NCI-H460 (cell line): ENCODE results near the gene KLK3. TPM values are rescaled to one million over a fixed set of nuclear protein-coding genes. Genes with fewer than 3 reads are reported as not detected.
"Not testable (repeated sequence)": the region's sequence is repeated elsewhere in the genome, so short reads cannot be mapped to it uniquely, and the experiment has no call there.

Experiments used
- DNase-seq: peaks from one replicate; pipeline ENCODE4 v3.0.0-alpha.2; 2016; ENCODE audit warnings: low read depth; ENCODE audit errors: extremely low read depth
- total RNA-seq: library from RNA; depleted of rRNA; stranded (reverse); fragments of >200 nt; shearing (Covaris generic); gene quantifications from 2 replicates; pipeline ENCODE4 v1.2.3, GENCODE V29; 2014

KLK3 gene
- total RNA-seq, 1 experiment from 2014 or later: not detected

GRCh38 chr19:50859849-50860248 is 5.1 kb downstream of the KLK3 start:
- no peak for DNase-seq

GRCh38 chr19:50861010-50861409 is 6.3 kb downstream of the KLK3 start:
- DNase-seq: no peak

GRCh38 chr19:50861496-50862286 is 7.0 kb downstream of the KLK3 start:
- no peak for DNase-seq

DNA sequence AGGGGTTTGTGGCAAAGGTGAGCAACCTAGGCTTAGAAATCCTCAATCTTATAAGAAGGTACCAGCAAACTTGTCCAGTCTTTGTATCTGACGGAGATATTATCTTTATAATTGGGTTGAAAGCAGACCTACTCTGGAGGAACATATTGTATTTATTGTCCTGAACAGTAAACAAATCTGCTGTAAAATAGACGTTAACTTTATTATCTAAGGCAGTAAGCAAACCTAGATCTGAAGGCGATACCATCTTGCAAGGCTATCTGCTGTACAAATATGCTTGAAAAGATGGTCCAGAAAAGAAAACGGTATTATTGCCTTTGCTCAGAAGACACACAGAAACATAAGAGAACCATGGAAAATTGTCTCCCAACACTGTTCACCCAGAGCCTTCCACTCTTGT is 14.8 kb downstream of the KLK3 start:
- no peak for DNase-seq

DNA sequence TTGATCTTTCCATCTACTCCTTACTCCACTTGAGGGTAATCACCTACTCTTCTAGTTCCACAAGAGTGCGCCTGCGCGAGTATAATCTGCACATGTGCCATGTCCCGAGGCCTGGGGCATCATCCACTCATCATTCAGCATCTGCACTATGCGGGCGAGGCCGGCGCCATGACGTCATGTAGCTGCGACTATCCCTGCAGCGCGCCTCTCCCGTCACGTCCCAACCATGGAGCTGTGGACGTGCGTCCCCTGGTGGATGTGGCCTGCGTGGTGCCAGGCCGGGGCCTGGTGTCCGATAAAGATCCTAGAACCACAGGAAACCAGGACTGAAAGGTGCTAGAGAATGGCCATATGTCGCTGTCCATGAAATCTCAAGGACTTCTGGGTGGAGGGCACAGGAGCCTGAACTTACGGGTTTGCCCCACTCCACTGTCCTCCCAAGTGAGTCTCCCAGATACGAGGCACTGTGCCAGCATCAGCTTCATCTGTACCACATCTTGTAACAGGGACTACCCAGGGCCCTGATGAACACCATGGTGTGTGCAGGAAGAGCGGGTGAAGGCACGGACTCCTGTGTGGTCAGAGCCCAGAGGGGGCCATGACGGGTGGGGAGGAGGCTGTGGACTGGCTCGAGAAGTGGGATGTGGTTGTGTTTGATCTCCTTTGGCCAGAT is 15.8 kb downstream of the KLK3 start:
- DNase-seq: no peak

GRCh38 chr19:50873056-50873455 is 18.3 kb downstream of the KLK3 start, which contains the start of gene KLK2:
Gene KLK2 (plus strand): TSS chr19:50873439. CDS start chr19:50873474, 35 bp downstream.
- no peak for DNase-seq

DNA sequence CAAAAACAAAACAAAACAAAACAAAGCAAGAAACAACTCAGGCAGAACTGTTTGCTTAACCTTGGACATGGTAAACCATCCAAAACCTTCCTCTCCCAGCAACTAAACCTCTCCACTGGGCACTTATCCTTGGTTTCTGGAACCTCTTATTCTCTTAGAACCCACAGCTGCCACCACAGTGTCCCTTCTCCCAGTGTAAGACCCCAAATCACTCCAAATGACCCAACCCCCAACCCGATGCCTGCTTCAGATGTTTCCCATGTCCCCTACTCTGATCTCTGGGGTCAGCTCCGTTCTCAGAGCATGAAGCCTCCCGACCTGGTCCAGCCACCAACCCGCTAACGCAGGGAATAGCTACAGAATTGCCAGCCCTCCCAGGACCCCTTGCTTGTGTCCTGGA is 19.5 kb downstream of the KLK3 start:
- DNase-seq: no peak

DNA sequence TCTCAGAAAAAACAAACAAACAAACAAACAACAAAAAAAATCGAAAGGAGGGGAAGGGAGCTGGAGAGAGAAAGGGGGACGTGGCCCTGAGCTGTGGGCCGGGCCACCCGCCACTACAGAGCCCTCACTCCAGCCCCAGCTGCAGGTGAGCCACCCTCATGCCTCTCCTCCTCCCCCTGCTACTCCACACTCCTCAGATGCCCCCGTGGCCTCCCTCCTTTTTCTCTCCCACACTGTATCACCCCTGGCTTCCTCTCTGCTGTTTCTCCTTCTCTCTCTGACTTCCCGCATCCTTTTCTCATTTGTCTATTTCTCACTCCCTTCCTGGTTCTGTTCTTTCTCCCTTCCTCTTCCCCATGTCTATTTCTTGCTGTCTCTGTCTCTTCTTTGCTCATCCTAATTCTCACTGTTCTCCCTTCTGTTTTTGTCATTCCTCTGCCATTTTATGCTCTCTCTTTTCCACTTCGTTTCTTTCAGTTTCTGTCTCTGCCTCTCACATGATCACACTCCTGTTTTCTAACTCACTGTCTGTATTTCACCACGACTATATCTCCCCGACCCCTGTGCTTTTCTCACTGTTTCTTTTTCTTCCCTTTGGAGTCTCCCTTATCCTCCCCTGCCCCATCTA is 21.2 kb downstream of the KLK3 start:
- no peak for DNase-seq

- no peak for DNase-seq
Observed at GRCh38 chr19:50876456-50876855, 21.7 kb downstream of the KLK3 start.

DNA sequence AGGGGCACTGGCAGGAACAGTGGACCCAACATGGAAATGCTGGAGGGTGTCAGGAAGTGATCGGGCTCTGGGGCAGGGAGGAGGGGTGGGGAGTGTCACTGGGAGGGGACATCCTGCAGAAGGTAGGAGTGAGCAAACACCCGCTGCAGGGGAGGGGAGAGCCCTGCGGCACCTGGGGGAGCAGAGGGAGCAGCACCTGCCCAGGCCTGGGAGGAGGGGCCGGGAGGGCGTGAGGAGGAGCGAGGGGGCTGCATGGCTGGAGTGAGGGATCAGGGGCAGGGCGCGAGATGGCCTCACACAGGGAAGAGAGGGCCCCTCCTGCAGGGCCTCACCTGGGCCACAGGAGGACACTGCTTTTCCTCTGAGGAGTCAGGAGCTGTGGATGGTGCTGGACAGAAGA is 22.6 kb downstream of the KLK3 start:
- DNase-seq: no peak

- DNase-seq: no peak
Observed at GRCh38 chr19:50878851-50879250, 24.1 kb downstream of the KLK3 start.

DNA sequence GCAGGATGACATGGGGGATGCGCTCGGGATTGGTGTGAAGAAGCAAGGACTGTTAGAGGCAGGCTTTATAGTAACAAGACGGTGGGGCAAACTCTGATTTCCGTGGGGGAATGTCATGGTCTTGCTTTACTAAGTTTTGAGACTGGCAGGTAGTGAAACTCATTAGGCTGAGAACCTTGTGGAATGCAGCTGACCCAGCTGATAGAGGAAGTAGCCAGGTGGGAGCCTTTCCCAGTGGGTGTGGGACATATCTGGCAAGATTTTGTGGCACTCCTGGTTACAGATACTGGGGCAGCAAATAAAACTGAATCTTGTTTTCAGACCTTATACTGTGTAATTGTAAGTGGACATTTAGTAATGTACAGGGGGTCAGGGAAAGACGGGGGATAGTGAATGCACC is 25.5 kb downstream of the KLK3 start:
- DNase-seq: no peak

DNA sequence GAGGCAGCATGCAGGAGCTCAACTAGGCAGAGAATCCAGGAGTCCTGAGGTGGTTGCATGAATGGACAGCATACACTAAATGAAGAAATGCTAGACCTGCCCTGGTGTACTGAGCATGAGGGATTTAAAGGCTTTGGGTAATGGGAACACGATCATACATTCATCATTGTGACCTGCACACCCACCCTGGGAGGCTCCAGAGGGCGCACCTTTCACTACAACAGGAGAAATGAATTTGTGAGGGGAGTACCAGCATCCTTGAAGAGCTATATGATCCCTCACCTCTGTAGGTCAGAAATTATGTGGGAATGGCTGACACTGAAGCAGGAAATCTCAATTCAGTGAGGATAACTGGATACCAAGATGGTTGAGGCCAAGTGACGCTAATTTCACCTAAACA is 27.5 kb downstream of the KLK3 start:
- no peak for DNase-seq

DNA sequence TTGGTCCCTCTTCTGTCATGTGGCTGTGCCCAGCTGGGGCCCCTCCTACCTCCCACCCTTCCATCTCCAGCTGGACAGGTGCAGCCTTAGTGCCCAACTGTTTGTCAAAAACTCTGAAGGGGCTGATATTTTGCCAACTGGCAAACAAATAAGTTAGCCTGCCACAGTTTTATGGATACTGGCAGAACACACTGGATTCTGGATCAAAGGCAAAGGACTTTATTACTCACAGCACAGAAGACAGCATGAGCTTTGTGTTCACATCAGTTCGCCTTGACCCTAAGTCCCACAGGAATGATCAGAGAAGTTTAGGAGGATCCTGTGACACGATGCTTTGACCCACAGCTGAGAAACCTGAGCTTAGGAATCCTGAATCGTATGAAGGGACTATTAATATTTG is 34.9 kb downstream of the KLK3 start:
- DNase-seq: no peak

DNA sequence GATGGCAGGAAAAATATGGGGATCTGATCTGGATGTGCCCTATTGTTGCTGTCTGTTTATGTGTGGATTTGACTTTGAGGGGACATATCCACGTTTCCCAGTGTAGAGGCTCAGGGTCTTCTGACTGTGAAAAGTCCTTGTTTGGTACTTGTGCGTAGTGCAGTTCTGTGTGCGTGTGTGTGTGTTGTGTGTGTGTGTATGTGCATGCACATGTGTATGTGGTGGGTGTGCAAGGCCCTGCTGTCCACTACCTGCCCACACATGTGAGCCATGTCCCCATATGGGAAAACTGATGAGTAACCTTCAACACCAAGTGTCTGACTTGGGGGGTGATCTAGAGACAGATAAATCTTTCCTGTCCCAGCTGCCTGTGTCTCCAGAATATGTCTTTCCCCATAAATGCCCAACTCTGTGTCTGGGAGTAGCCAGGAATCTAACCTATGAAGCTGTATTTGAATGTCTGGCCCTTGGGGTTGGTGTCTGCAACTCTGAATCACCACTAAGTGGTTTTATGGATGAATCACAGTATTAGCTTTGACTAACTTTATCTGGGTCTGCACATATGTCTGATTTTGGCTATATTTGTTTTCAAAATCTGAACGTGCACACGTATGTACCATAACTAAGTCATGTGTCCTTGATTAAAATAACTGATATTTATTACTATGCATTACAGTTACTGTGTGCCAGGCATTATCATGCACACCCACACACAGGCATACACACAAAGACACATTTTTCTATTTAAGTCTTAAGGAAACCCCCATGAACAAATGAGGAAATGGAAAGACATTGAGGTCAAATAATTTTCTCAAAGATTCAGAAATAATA is 35.9 kb downstream of the KLK3 start:
- no peak for DNase-seq

DNA sequence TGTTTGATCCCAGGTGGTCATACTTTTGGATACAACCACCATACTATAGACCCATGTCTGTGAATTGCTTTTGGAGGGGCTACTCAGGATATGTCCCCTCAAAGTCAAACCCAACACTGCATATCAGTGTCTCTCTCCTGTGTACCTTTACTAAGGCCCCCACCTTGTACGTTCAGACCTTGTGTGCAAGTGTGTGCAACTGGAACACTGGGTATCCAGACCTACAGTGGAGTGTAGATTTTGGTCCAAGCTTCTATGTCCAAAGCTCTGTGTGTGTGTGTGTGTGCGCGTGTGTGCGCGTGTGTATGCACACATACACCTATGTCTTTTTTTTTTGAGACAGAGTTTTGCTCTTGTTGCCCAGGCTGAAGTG is 36.5 kb downstream of the KLK3 start:
- no peak for DNase-seq

- no peak for DNase-seq
Observed at GRCh38 chr19:50893047-50893736, 38.5 kb downstream of the KLK3 start.

DNA sequence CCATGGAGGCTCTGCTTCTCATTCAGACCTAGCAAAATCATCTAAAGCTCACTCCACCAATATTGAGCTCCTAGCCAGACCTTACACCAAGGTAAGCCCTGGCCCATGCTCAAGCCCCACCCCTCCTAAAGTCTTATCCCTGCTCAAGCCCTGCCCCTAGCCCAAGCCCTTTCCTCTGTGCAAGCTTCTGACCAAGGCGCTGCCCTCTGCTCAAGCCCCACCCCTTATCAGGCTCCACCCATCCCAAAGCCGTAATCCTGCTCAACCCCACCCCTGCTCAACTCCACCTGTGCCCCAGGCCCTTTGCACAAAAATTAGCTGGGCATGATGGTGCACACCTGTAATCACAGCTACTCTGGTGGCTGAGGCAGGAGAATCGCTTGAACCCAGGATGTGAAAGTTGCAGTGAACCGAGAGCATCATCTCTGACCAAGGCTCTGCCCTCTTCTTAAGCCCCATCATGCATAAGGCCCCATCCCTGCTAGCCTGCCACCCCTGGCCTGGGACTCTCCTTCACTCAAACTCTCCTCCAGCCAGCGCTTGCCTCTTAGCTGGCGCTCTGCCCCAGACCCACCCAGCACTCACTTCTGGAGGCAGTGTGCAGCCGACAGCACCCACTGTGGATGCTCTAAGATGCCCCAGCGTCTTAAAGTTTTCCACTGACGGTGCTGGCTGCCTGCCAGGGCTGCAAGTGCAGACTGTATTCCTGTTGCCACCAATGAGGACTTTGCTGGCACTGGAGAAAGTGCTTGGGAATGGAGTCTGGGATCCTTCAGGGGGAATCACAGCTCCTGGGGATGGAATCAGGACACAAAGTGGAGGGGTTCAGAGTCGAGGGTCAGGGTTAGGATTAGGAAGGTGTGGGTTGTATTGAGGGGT is 40.0 kb downstream of the KLK3 start:
- no peak for DNase-seq

GRCh38 chr19:50896089-50896590 is 41.4 kb downstream of the KLK3 start:
- DNase-seq: not testable (repeated sequence)
